DMS 273 (cell line): ENCODE measurements around the gene CCDC141.

Experiments used
- DNase-seq: peaks from one replicate; lab custom pipeline; 2025; ENCODE audit not compliant: unreplicated experiment; lab: John Stamatoyannopoulos, UW

Gene CCDC141

DNA sequence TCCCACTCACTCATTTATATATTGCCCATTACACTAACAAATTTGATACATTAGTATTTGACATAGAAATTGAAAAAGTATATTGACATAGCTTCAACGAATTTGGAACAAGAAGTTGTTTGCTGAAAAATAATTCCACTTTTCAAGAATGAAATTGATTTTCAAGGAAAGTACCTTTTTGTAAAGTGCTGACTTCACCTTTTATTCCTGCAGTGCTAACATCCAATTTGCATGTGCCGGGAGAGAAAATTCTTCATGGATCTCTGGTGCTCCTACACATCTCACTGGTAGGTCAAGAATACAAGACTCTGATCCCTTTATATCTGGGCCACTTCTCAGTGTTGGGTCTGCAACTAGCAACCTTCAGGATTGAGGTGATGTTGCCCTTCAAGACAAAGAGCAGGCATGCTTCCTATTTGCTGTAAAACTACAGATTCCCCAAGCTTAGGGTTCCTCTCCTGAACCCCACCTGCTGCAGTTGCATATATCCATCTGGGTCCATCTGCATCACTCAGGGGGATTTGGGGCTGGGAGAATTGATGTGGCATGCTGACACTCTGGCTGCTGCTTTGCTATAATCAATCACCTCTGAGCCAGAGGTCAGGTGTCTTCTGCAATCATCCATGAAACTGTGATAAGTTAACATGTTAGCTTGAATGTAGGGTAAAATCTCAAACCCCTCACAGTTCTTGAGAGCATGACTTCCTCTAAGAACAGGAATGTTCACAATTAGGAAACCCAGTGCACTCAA is 134.3 kb downstream of the CCDC141 start:
- DNase-seq = no peak

DNA sequence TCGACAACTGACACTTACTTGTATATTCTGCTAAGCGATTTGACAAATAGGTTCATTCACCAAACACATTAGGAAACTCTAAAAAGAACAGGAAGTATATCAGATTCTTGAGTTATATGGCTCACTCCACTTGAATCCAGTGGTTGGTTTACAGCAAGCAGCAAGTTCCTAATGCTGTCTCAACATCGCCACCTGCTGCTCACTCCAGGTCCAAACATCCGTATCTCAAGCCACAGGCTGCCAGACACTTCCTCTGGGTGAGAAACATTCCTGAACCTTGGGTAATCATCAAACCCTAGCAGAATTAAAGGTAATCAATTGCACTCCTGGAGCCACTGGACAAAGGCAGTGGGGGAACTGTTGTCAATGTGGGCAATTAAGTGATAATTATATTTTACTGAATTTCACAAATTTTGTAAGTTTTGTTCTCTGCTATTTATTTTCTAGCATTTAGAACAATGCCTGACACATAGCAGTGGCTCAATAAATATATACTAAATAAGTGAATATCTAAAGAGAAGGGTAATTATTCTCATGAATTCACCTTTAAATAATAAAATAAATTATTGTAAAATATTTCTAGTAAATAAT is 135.6 kb downstream of the CCDC141 start:
- peak; percentile 87 for DNase-seq

DNA sequence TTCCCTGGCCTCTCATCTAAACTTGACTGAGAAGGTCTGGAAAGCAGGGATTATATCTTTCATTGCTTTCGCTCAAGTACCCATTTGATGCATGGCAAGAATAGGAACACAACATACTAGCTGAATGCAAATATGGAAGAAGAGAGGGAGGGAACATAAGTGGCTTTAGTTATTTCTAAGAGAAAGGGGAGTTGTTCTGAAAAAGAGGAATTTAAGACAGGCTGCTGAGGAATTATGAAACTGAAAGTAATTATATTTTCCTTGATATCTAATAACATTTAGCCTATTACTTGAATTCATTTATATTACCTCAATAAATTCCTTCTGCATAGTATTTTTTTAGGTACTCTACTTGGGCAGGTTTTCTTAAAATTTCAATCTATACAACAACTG is 136.9 kb downstream of the CCDC141 start:
- DNase-seq = no peak

DNA sequence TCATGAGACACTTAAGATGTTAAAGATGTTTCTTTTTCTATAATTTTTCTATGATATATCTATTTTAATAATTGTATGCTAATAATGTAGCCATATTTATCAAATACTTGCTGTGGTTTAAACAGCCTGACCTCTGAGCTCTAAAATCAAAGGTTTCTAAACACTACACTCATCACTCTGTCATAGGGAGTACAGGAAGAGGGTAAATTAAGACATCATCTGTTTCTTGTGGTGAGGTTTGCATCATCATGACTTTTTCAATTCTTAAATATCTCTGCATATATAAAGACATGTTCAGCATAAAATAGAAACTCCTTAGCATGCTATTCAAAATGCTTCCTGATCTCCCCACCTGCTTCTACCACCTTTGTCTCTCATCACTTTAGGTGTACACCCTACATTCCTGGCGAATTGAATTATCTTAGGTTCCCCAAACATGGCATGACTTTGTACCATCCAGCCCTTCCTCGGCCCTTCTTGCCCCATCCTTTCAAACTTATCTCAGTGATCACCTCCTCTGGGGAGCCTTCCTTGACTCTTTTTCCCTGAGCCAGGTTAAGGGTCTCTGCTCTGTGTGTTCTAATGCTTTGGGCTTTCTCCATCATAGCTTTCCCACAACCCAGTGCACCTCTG is 137.4 kb downstream of the CCDC141 start:
- no peak for DNase-seq

GRCh38 chr2:178911039-178911438 is 138.9 kb downstream of the CCDC141 start:
- no peak for DNase-seq

- no peak for DNase-seq
Observed at GRCh38 chr2:178910005-178910404, 139.9 kb downstream of the CCDC141 start.

DNA sequence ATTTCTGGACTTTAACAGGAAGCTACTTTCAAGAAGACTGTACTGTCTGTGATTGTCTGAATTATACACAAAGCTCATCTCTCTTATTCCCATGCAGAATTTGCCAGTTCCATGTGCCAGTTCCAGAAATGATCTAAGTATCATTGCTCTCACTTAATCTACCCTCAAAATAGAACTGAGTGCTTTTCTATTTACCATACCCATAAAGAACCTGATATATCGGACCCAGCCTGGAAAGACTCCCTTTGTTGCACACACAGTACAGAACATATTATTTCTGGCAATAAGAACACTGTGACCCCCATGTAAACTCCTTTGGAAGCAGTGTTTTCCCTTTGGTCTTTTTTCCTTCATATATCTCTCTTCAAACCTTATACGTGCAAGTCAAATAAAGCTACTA is 140.4 kb downstream of the CCDC141 start:
- DNase-seq = no peak

DNA sequence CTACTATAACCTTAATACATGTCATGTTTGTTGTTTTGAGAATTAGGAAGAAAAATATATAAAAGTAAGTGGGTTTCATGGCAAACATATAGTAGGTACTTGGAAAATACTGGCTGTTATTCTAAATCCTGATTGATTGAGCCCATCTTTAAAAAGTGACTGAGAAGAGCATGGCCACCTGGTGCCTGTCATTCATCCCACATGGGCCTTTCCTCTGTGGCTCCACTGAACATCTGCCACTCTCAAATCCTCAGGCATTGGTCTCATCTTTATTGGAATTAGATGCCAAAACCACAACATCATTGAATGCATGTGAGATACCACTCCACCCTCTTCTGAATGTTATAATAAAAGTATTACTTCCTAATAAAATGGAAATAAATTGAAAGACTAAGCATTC is 141.1 kb downstream of the CCDC141 start:
- DNase-seq = peak; percentile 68

- DNase-seq = no peak
Observed at GRCh38 chr2:178905261-178905660, 144.7 kb downstream of the CCDC141 start.

GRCh38 chr2:178899656-178900055 is 150.3 kb downstream of the CCDC141 start:
- no peak for DNase-seq

GRCh38 chr2:178895872-178896271 is 154.1 kb downstream of the CCDC141 start:
- DNase-seq = no peak

GRCh38 chr2:178895171-178895570 is 154.8 kb downstream of the CCDC141 start:
- no peak for DNase-seq

DNA sequence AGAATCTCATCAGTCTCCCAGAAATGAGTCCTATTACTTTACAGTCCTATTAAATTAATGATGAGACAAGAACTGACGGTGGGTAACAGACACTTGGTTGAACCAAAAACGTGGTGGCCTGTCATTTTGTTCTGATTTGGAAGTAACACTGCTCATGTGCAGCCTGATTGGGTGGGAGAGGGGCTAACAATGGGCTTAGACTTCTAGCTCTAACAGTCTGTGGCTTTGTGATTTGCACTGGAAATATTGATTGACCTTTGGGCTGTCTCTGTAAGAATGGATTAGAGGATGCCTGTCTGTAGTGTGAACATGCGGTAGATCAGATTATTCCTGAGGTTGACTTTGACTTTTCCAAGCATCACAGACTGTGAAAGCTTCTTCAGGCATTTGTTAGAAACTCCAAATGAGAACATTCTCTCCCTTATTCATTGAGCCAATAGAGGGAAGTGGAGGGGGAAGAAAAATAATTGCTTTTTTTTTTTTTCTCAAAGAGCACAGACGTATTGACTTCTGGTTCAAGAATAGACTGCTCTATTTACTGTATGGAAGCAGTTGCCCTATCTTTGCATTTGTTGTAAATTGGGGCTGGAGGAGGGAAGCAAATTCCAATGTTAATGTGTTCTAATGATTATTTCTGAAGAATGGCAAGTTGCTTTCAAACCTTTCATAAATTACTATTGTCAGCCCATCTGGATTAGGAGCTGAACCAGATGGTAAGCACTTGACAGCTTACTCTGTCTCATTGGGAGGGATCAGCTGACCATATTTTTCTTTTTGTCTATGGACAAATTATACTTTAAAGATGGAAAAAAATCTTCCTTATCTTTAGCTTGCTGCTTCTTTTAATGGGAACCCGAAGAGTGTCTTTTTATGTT is 156.9 kb downstream of the CCDC141 start:
- peak; percentile 67 for DNase-seq

DNA sequence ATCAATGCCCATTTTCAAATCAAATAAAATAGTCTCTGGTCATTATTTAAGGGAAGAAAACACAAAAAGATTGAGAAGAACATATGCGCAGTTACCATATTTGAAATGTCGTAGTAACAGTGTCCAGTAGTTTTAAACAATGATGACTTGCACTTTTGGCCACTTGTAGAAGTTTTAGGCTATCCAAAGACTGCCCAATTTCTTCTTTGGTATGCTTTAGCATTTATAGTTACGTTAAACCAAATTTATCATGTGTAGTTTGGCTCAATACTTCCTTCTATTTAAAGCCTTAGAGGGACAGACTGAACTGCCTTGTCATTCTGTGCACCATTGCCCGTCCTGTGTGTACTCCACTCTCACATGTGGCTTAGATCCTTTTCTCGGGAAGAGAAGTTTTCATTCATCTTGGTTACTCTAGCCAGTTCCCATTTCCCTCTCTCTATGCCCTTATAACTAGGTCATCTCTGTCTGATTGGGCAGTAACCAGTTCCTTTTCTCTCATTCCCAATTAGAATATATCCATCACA is 157.9 kb downstream of the CCDC141 start:
- DNase-seq = no peak

DNA sequence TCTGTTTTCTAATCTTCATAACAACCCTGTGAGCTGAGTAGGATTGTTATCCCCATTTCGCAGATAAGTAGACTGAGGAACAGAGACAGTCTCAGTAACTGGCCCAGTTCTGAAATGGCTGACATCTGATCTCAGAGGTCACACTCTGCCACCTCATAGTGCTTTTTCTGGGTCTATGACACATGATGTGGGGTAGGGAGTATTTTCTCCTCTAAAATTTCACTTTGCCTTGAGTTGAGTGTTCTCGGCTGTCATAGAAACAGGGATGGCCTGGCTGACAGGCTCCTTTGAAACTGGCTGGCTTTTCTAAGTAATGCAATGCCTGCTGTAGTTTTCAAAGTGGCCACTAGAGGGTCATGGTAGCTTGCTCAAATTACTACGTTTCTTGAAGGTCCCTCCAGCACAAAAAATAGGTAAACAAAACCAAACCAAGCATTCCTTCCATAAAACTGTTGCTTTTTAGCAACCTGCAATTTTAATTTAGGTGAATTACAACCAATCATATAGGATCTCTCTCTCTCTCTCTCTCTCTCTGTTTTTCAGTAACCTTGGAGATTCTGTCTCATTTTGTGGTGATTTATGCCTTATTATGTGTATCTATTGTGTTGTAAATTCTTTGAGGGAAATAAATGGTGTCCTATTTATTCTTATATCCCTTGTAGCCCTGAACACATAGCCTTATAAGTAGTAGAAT is 158.5 kb downstream of the CCDC141 start:
- DNase-seq = peak; percentile 90

- DNase-seq = no peak
Observed at GRCh38 chr2:178886006-178886405, 163.9 kb downstream of the CCDC141 start.

DNA sequence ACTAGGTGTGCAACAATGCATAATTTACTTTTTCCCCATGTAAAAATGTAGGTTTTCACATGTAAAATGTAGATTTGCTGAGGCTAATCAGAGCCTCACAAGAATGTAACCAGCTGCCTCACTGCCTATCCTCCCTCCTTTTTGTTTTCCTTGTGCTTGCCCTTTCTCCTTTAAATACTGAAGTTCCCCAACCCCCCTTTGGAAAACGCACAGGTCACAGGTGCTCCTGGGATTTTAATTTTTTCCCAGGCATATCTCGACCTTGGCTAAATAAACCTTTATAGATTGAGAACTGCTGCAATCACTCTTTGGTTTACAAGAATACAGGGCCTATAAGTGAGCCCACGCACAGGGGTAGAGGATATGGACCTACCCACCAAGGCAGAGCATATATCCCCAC is 165.5 kb downstream of the CCDC141 start:
- DNase-seq = no peak

- no peak for DNase-seq
Observed at GRCh38 chr2:178882666-178883440, 167.1 kb downstream of the CCDC141 start.

- no peak for DNase-seq
Observed at GRCh38 chr2:178881075-178881474, 168.9 kb downstream of the CCDC141 start.

DNA sequence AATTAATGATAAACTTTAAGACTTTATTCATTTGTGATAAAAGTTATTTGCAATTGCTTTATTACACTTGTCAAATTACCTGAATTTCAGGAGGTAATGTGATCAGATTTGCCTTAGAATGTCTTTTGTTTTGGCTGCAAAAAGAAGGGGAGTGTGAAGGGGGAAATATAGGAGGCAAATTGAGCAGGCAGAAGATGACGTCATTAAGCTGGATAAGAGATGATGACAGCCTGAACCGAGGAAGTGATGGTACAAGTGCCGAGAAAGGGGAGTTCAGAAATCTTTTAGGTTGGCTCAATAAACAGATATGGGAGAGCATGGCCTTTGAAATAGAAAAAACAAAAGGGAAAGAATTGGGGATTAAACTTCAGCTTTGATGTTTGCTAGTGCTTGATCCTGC is 169.7 kb downstream of the CCDC141 start:
- no peak for DNase-seq
